Spleen (tissue), 7 donors: Measurements from ENCODE around the gene USP10.

Experiments
- CTCF ChIP-seq, 11 experiments: fragments of 200-600 bp in 7 of 11; fragments of 450-650 bp in 4 of 11; sonication (generic) in 4 of 11; IDR thresholded peaks in 8 of 11; conservative IDR thresholded peaks in 3 of 11; 1 replicate in 7 of 11; 2 replicates in 4 of 11; pipeline versions ENCODE4 v1.4.0 to v1.8.0; 2016 to 2021; ENCODE audit warnings: antibody characterized with exemption in 11 of 11, inconsistent platforms in 4 of 11, mild to moderate bottlenecking in 1 of 11
- POLR2AphosphoS5 ChIP-seq, 3 donors: sonication (generic); formaldehyde crosslinking; IDR thresholded peaks; one replicate each; pipeline ENCODE4 v1.5.1; 2017; ENCODE audit warnings: antibody characterized with exemption in 3 of 3
- donor health status: DM: no; HTN: no; CAD: no; lungs with moderate emphysema.
- donor health status: DM: no; HTN: no; CAD: no.
- donor health status: DM: no; HTN: no; CAD: no.

- TF ChIP-seq CTCF (IDR thresholded peaks at IDR 0.05 in 8 of 11, conservative IDR thresholded peaks at IDR 0.05 in 3 of 11), result no peak
- TF ChIP-seq POLR2AphosphoS5 (IDR thresholded peaks at IDR 0.05), result peak in 1 of 3 donors; percentile 35
Observed at GRCh38 chr16:84800158-84800978, 100.6 kb downstream of the USP10 start.
